IMR-90 (cell line): ENCODE data around the gene KLF17. TPM values are rescaled to one million over a fixed set of nuclear protein-coding genes. Genes with fewer than 3 reads are reported as not detected.

Experiments
- ATAC-seq: fragments of 200-7000 bp; cut with Tn5 transposase; 2 replicates; pipeline ENCODE4 v1.9.1; 2020; ENCODE audit warnings: low read depth, mild to moderate bottlenecking, moderate library complexity
- BruUV-seq: library from RNA; stranded (reverse); fragments of 400-500 nt; replicated peaks from 2 replicates; lab custom pipeline; 2021; lab: Mats Ljungman, UMichigan
- CTCF ChIA-PET: fragments of 300-600 bp; formaldehyde crosslinking; extraction: SDS; loops from one replicate; lab custom pipeline; 2021; ENCODE audit warnings: antibody characterized with exemption; lab: Yijun Ruan, JAX
- POLR2A ChIA-PET: fragments of 300-600 bp; sonication (Branson Sonifier 250); formaldehyde crosslinking; loops from one replicate; lab custom pipeline; 2022; ENCODE audit warnings: antibody characterized with exemption; ENCODE audit not compliant: unreplicated experiment; lab: Charles Lee
- DNase-seq: peaks from one replicate; pipeline ENCODE4 v3.0.0; 2013
- H2AFZ ChIP-seq: replicated peaks from 2 replicates; pipeline ENCODE3; 2013; ENCODE audit warnings: low read length, mild to moderate bottlenecking; ENCODE audit not compliant: poor library complexity
- H2AK5ac ChIP-seq: 2 replicates; pipeline ENCODE4 v1.6.1; 2013; ENCODE audit warnings: low read depth, low read length, inconsistent platforms
- H2AK9ac ChIP-seq: replicated peaks from 2 replicates; pipeline ENCODE3; 2013; ENCODE audit warnings: mild to moderate bottlenecking, low read depth, low read length, moderate library complexity; ENCODE audit not compliant: poor library complexity
- H2BK120ac ChIP-seq: 2 replicates; pipeline ENCODE4 v1.6.1; 2013; ENCODE audit warnings: low read depth, low read length, inconsistent platforms
- H2BK15ac ChIP-seq: 3 replicates; pipeline ENCODE4 v1.6.1; 2013; ENCODE audit warnings: low read depth, low read length, inconsistent platforms
- H2BK20ac ChIP-seq: 2 replicates; pipeline ENCODE4 v1.6.1; 2013; ENCODE audit warnings: low read depth, mild to moderate bottlenecking, inconsistent platforms, low read length, moderate library complexity
- H2BK5ac ChIP-seq: 2 replicates; pipeline ENCODE4 v1.6.1; 2013; ENCODE audit warnings: mild to moderate bottlenecking, low read depth, low read length, inconsistent platforms; ENCODE audit not compliant: poor library complexity, severe bottlenecking
- H3K14ac ChIP-seq: replicated peaks from 2 replicates; pipeline ENCODE4 v1.6.1; 2013; ENCODE audit warnings: low read depth, low read length, inconsistent platforms
- H3K18ac ChIP-seq: 2 replicates; pipeline ENCODE4 v1.6.1; 2013; ENCODE audit warnings: low read depth, low read length, control low read depth
- H3K23ac ChIP-seq: 2 replicates; pipeline ENCODE4 v1.6.1; 2013; ENCODE audit warnings: low read depth, low read length, inconsistent platforms
- H3K27ac ChIP-seq: 2 replicates; pipeline ENCODE4 v1.5.1; 2013; ENCODE audit warnings: mild to moderate bottlenecking, control low read depth, low read length; ENCODE audit not compliant: insufficient read depth
- H3K27me3 ChIP-seq: 2 replicates; pipeline ENCODE4 v1.6.1; 2013; ENCODE audit warnings: low read length; ENCODE audit not compliant: control insufficient read depth, insufficient read depth
- H3K36me3 ChIP-seq: 2 replicates; pipeline ENCODE4 v1.6.1; 2013; ENCODE audit warnings: low read length, mixed read lengths; ENCODE audit not compliant: control insufficient read depth, insufficient read depth
- H3K4ac ChIP-seq: 2 replicates; pipeline ENCODE4 v1.6.1; 2013; ENCODE audit warnings: low read depth, low read length, inconsistent platforms
- H3K4me1 ChIP-seq: 2 replicates; pipeline ENCODE4 v1.6.1; 2013; ENCODE audit warnings: low read length, mixed read lengths; ENCODE audit not compliant: control insufficient read depth, insufficient read depth
- H3K4me2 ChIP-seq: 2 replicates; pipeline ENCODE4 v1.6.1; 2013; ENCODE audit warnings: low read depth, mild to moderate bottlenecking, control low read depth, low read length, moderate library complexity
- H3K4me3 ChIP-seq: 2 replicates; pipeline ENCODE4 v1.5.1; 2013; ENCODE audit warnings: low read depth, mild to moderate bottlenecking, control low read depth, low read length, moderate library complexity; ENCODE audit not compliant: insufficient read depth
- H3K56ac ChIP-seq: 2 replicates; pipeline ENCODE4 v1.6.1; 2013; ENCODE audit warnings: low read length, inconsistent platforms; ENCODE audit not compliant: insufficient read depth; ENCODE audit errors: extremely low read depth
- H3K79me1 ChIP-seq, 2 experiments: 2 replicates each; pipeline ENCODE4 v1.6.1; 2013; ENCODE audit warnings: low read length in 2 of 2, inconsistent platforms in 1 of 2, low read depth in 1 of 2
- H3K9ac ChIP-seq: 2 replicates; pipeline ENCODE4 v1.6.1; 2013; ENCODE audit warnings: low read depth, low read length, control low read depth
- H3K9me1 ChIP-seq: 2 replicates; pipeline ENCODE4 v1.6.1; 2013; ENCODE audit warnings: low read length, inconsistent platforms; ENCODE audit not compliant: insufficient read depth
- H3K9me3 ChIP-seq: 2 replicates; pipeline ENCODE4 v1.6.1; 2013; ENCODE audit warnings: low read length; ENCODE audit not compliant: control insufficient read depth, insufficient read depth
- H4K20me1 ChIP-seq: 2 replicates; pipeline ENCODE4 v1.6.1; 2013; ENCODE audit warnings: low read length, inconsistent platforms; ENCODE audit not compliant: insufficient read depth
- H4K5ac ChIP-seq: 2 replicates; pipeline ENCODE4 v1.6.1; 2013; ENCODE audit warnings: mild to moderate bottlenecking, low read depth, low read length, control low read depth
- H4K8ac ChIP-seq, 2 experiments: 2 replicates each; pipeline ENCODE4 v1.6.1; 2013; ENCODE audit warnings: low read depth in 2 of 2, low read length in 2 of 2, control low read depth in 1 of 2, inconsistent platforms in 1 of 2
- H4K91ac ChIP-seq: 2 replicates; pipeline ENCODE4 v1.6.1; 2013; ENCODE audit warnings: low read depth, low read length, inconsistent platforms; ENCODE audit not compliant: insufficient read depth
- BHLHE40 ChIP-seq: fragments of 150-350 bp; IDR thresholded peaks from 2 replicates; pipeline ENCODE4 v1.6.1; 2016; ENCODE audit warnings: mild to moderate bottlenecking, low read depth, low read length
- CEBPB ChIP-seq: IDR thresholded peaks from 2 replicates; pipeline ENCODE4 v1.6.1; 2012; ENCODE audit warnings: low read depth, low read length, improper control_type of control experiment
- ELK1 ChIP-seq: fragments of 150-350 bp; IDR thresholded peaks from 2 replicates; pipeline ENCODE4 v1.6.1; 2016; ENCODE audit warnings: low read depth, mild to moderate bottlenecking, low read length, moderate library complexity, borderline replicate concordance
- FOS ChIP-seq: fragments of 150-350 bp; IDR thresholded peaks from 2 replicates; pipeline ENCODE4 v1.6.1; 2016; ENCODE audit warnings: low read depth, low read length
- MXI1 ChIP-seq: IDR thresholded peaks from 2 replicates; pipeline ENCODE4 v1.6.1; 2012; ENCODE audit warnings: low read depth, mild to moderate bottlenecking, low read length, moderate library complexity, borderline replicate concordance
- NFE2L2 ChIP-seq: fragments of 150-350 bp; IDR thresholded peaks from 2 replicates; pipeline ENCODE4 v1.6.1; 2016; ENCODE audit warnings: low read depth, mild to moderate bottlenecking, low read length
- POLR2A ChIP-seq: IDR thresholded peaks from 2 replicates; pipeline ENCODE4 v1.6.1; 2012; ENCODE audit warnings: mild to moderate bottlenecking, low read depth, low read length
- RFX5 ChIP-seq: IDR thresholded peaks from 2 replicates; pipeline ENCODE4 v1.8.0; 2012; ENCODE audit warnings: low read depth, mild to moderate bottlenecking, low read length, moderate library complexity
- SMC3 ChIP-seq: fragments of 150-350 bp; IDR thresholded peaks from 2 replicates; pipeline ENCODE4 v1.6.1; 2016; ENCODE audit warnings: low read depth, mild to moderate bottlenecking, antibody characterized with exemption, low read length, moderate library complexity
- WGBS, 2 experiments: methylation state at CpG; one replicate each; pipeline versions ENCODE4 v1.1.5 to v1.1.7; 2013; ENCODE audit warnings: missing lambda C conversion rate in 2 of 2; ENCODE audit not compliant: insufficient read length in 1 of 2; ENCODE audit errors: extremely low coverage in 2 of 2; 5-methylcytosine and 5-hydroxymethylcytosine counted together
- dilution Hi-C: fragments of 300-500 bp; cut with HindIII; formaldehyde crosslinking; loops from one replicate; pipeline ENCODE4 v1.14.3; 2018; ENCODE audit warnings: low sequenced_read_pairs; ENCODE audit not compliant: unreplicated experiment
- in situ Hi-C: fragments of 300-500 bp; cut with MboI; formaldehyde crosslinking; loops from 3 replicates; pipeline ENCODE4 v1.14.3; 2019; ENCODE audit warnings: low sequenced_read_pairs, inconsistent platforms, mixed read lengths
- intact Hi-C: fragments of 100-400 bp; cut with micrococcal nuclease; formaldehyde crosslinking; loops from 2 replicates; pipeline ENCODE4 v1.10.0; 2022
- polyA plus RNA-seq, 3 experiments: library from polyadenylated mRNA; depleted of rRNA; stranded (reverse); fragments of >200 nt; gene quantifications; 2 replicates each; pipeline ENCODE4 v1.2.3, GENCODE V29; 2012; ENCODE audit warnings: low replicate concordance in 1 of 3
- total RNA-seq: library from RNA; depleted of rRNA; stranded (reverse); fragments of >200 nt; gene quantifications from 2 replicates; pipeline ENCODE4 v1.2.3, GENCODE V29; 2012
- TF ChIP-seq, protein P1 (sequence below): fragments of 150-350 bp; IDR thresholded peaks from 2 replicates; pipeline ENCODE4 v1.6.1; 2017; ENCODE audit warnings: mild to moderate bottlenecking, antibody characterized with exemption, low read length, low read depth
- TF ChIP-seq, protein P2 (sequence below): conservative IDR thresholded peaks from 2 replicates; pipeline ENCODE4 v1.5.1; 2012; ENCODE audit warnings: mild to moderate bottlenecking, low read depth, low read length, improper control_type of control experiment

The KLF17 gene
- total and polyA plus RNA-seq, 2 of the 4 experiments (the other 2 are of a cell fraction) = 0.17 to 0.36 TPM

DNA sequence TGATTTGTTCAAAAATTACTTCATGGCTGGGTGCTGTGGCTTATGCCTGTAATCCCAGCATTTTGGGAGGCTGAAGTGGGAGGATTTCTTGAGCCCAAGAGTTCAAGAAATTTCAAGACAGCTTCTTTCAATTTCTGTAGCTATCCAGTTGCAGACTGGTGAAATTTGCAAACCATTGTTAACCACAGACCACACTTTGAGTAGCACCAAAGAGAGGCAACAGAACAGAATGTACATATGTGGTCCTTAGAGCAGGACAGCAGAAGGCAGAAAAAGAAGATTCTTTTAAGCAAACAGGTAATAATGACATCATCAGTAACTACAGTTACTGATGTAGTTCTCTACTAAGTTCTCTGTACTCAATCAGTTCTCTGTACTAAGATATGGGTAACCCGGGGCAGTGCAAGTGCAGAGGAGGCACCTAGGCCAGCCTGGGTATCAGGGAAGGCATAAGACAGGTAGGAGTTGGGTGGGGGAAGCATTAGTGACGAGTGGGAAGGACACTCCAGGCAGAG lies 5.5 kb upstream of the KLF17 start:
- no peak overlapping the region for H3K27ac ChIP-seq
- no peaks in the 10 kb centered on the region for H3K27me3 ChIP-seq
- H3K9me1 ChIP-seq = no peaks in the 10 kb centered on the region
- no peak overlapping the region for H3K4me3 ChIP-seq
- H4K20me1 ChIP-seq = no peaks in the 10 kb centered on the region
- TF ChIP-seq FOS (no peak), RFX5 (no peak), MXI1 (no peak), ELK1 (no peak), POLR2A (no peak), BHLHE40 (no peak), SMC3 (no peak), NFE2L2 (no peak), CEBPB (no peak)
- TF ChIP-seq, protein P1, sequence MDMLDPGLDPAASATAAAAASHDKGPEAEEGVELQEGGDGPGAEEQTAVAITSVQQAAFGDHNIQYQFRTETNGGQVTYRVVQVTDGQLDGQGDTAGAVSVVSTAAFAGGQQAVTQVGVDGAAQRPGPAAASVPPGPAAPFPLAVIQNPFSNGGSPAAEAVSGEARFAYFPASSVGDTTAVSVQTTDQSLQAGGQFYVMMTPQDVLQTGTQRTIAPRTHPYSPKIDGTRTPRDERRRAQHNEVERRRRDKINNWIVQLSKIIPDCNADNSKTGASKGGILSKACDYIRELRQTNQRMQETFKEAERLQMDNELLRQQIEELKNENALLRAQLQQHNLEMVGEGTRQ = no peak
- TF ChIP-seq, protein P2, sequence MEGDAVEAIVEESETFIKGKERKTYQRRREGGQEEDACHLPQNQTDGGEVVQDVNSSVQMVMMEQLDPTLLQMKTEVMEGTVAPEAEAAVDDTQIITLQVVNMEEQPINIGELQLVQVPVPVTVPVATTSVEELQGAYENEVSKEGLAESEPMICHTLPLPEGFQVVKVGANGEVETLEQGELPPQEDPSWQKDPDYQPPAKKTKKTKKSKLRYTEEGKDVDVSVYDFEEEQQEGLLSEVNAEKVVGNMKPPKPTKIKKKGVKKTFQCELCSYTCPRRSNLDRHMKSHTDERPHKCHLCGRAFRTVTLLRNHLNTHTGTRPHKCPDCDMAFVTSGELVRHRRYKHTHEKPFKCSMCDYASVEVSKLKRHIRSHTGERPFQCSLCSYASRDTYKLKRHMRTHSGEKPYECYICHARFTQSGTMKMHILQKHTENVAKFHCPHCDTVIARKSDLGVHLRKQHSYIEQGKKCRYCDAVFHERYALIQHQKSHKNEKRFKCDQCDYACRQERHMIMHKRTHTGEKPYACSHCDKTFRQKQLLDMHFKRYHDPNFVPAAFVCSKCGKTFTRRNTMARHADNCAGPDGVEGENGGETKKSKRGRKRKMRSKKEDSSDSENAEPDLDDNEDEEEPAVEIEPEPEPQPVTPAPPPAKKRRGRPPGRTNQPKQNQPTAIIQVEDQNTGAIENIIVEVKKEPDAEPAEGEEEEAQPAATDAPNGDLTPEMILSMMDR = no peak
- H3K9ac ChIP-seq = no peak overlapping the region
- H2AK9ac ChIP-seq = no peak overlapping the region
- no peaks in the 10 kb centered on the region for H3K36me3 ChIP-seq
- H3K56ac ChIP-seq = no peak overlapping the region
- H3K4me1 ChIP-seq = no peaks in the 10 kb centered on the region
- WGBS, 2 experiments = 56% methylated on average over 1 of the region's 2 CpGs; no CpG with 5 or more reads in 1 of the 2 experiments
- H3K4ac ChIP-seq = no peak overlapping the region
- intact Hi-C loops (no loop called here), in situ Hi-C loops (no loop called here), dilution Hi-C loops (no loop called here)
- H4K8ac ChIP-seq = no peak overlapping the region
- H2AFZ ChIP-seq = no peak overlapping the region
- no peak overlapping the region for H3K18ac ChIP-seq
- H3K9me3 ChIP-seq = no peaks in the 10 kb centered on the region
- H2BK5ac ChIP-seq = no peak overlapping the region
- POLR2A ChIA-PET = no interaction called here
- no peak overlapping the region for H3K14ac ChIP-seq
- H2BK120ac ChIP-seq = no peak overlapping the region
- no peaks in the 10 kb centered on the region for H3K79me1 ChIP-seq
- BruUV-seq = no TSS peak
- no peak overlapping the region for H2AK5ac ChIP-seq
- no peak overlapping the region for H3K4me2 ChIP-seq
- H3K23ac ChIP-seq = no peak overlapping the region
- DNase-seq (no peak), ATAC-seq (no peak)
- H2BK20ac ChIP-seq = no peak overlapping the region
- H2BK15ac ChIP-seq = no peak overlapping the region
- CTCF ChIA-PET = interaction anchor here (2.2 kb wide), 1 partner anchor 10 kb away, joined by 9 read pairs; no protein-coding TSS in a partner anchor
- no peak overlapping the region for H4K91ac ChIP-seq
- H4K5ac ChIP-seq = no peak overlapping the region
